HEK293 (cell line): ENCODE measurements around the gene DOK6.

Experiments
- CTCF ChIA-PET: fragments of 350-600 bp; formaldehyde crosslinking; extraction: SDS; loops from one replicate; lab custom pipeline; 2021; ENCODE audit warnings: antibody characterized with exemption; lab: Yijun Ruan, JAX
- POLR2A ChIA-PET: fragments of 300-600 bp; formaldehyde crosslinking; extraction: SDS; loops from one replicate; lab custom pipeline; 2020; ENCODE audit warnings: antibody characterized with exemption, inconsistent platforms; lab: Yijun Ruan, JAX
- H3K27ac ChIP-seq: fragments of 200-500 bp; sonication (Bioruptor generic); 2 replicates; pipeline ENCODE4 v1.5.1; 2014; ENCODE audit warnings: low read depth, low read length, control low read depth, inconsistent platforms; ENCODE audit errors: extremely low read depth
- H3K36me3 ChIP-seq, 2 experiments: fragments of 200-500 bp in 1 of 2; sonication (Bioruptor generic) in 1 of 2; 1 replicate in 1 of 2; 2 replicates in 1 of 2; pipeline ENCODE4 v1.5.1; 2014 to 2017; ENCODE audit warnings: inconsistent platforms in 2 of 2, low read length in 2 of 2; ENCODE audit not compliant: control insufficient read depth in 2 of 2, insufficient read depth in 1 of 2
- H3K4me1 ChIP-seq: fragments of 200-500 bp; sonication (Bioruptor generic); 2 replicates; pipeline ENCODE4 v1.5.1; 2014; ENCODE audit warnings: mild to moderate bottlenecking, low read length, inconsistent platforms; ENCODE audit not compliant: control insufficient read depth, insufficient read depth
- H3K4me3 ChIP-seq: 2 replicates; pipeline ENCODE4 v1.5.1; 2011; ENCODE audit warnings: low read depth, mild to moderate bottlenecking, control low read depth, low read length, moderate library complexity
- H3K9me3 ChIP-seq: fragments of 200-500 bp; sonication (Bioruptor generic); 2 replicates; pipeline ENCODE4 v1.5.1; 2014; ENCODE audit warnings: low read depth, low read length, inconsistent platforms; ENCODE audit not compliant: control insufficient read depth, insufficient read depth
- GLIS1 ChIP-seq: fragments of 450-650 bp; formaldehyde crosslinking; IDR thresholded peaks from 2 replicates; pipeline ENCODE4 v1.5.1; 2016; ENCODE audit warnings: missing biosample characterization, missing genetic modification characterization
- HIC1 ChIP-seq: fragments of 450-650 bp; formaldehyde crosslinking; IDR thresholded peaks from 2 replicates; pipeline ENCODE4 v1.5.1; 2016; ENCODE audit warnings: missing biosample characterization, missing genetic modification characterization
- INSM2 ChIP-seq: fragments of 450-650 bp; formaldehyde crosslinking; IDR thresholded peaks from 2 replicates; pipeline ENCODE4 v1.5.1; 2016; ENCODE audit warnings: missing biosample characterization, missing genetic modification characterization
- KLF8 ChIP-seq: fragments of 450-650 bp; formaldehyde crosslinking; IDR thresholded peaks from 2 replicates; pipeline ENCODE4 v1.5.1; 2016; ENCODE audit warnings: missing biosample characterization, missing genetic modification characterization
- SCRT1 ChIP-seq: fragments of 450-650 bp; formaldehyde crosslinking; IDR thresholded peaks from 2 replicates; pipeline ENCODE4 v1.5.1; 2016; ENCODE audit warnings: missing biosample characterization, missing genetic modification characterization, borderline replicate concordance
- WT1 ChIP-seq: fragments of 450-650 bp; formaldehyde crosslinking; IDR thresholded peaks from 2 replicates; pipeline ENCODE4 v1.5.1; 2016; ENCODE audit warnings: missing biosample characterization, missing genetic modification characterization
- ZBTB26 ChIP-seq: fragments of 450-650 bp; formaldehyde crosslinking; optimal IDR thresholded peaks from 2 replicates; pipeline ENCODE3; 2016; ENCODE audit warnings: missing biosample characterization, mild to moderate bottlenecking, missing genetic modification characterization
- ZBTB48 ChIP-seq: fragments of 450-650 bp; formaldehyde crosslinking; IDR thresholded peaks from 2 replicates; pipeline ENCODE4 v1.5.1; 2016; ENCODE audit warnings: missing biosample characterization, missing genetic modification characterization
- ZNF114 ChIP-seq: fragments of 450-650 bp; formaldehyde crosslinking; IDR thresholded peaks from 2 replicates; pipeline ENCODE4 v1.5.0; 2017; ENCODE audit warnings: missing biosample characterization, missing genetic modification characterization
- ZNF266 ChIP-seq: fragments of 450-650 bp; formaldehyde crosslinking; IDR thresholded peaks from 2 replicates; pipeline ENCODE4 v1.5.1; 2016; ENCODE audit warnings: missing biosample characterization, missing genetic modification characterization, low read depth
- ZNF280C ChIP-seq: fragments of 450-650 bp; formaldehyde crosslinking; IDR thresholded peaks from 2 replicates; pipeline ENCODE4 v1.5.1; 2016; ENCODE audit warnings: missing biosample characterization, missing genetic modification characterization
- ZNF362 ChIP-seq: fragments of 450-650 bp; formaldehyde crosslinking; IDR thresholded peaks from 2 replicates; pipeline ENCODE4 v1.5.1; 2016; ENCODE audit warnings: missing biosample characterization, missing genetic modification characterization
- ZNF518A ChIP-seq: fragments of 450-650 bp; formaldehyde crosslinking; conservative IDR thresholded peaks from 2 replicates; pipeline ENCODE4 v1.5.1; 2016; ENCODE audit warnings: low read depth, missing biosample characterization, missing genetic modification characterization
- ZNF521 ChIP-seq: fragments of 450-650 bp; formaldehyde crosslinking; IDR thresholded peaks from 2 replicates; pipeline ENCODE4 v1.5.1; 2017; ENCODE audit warnings: missing biosample characterization, mild to moderate bottlenecking, missing genetic modification characterization
- ZNF747 ChIP-seq: fragments of 450-650 bp; formaldehyde crosslinking; IDR thresholded peaks from 2 replicates; pipeline ENCODE4 v1.5.1; 2016; ENCODE audit warnings: missing biosample characterization, missing genetic modification characterization

DOK6 gene

GRCh38 chr18:69622184-69622583, 221.5 kb downstream of the DOK6 start:
- H3K27ac ChIP-seq, result no peak overlapping the region
- no peaks in the 10 kb centered on the region for H3K36me3 ChIP-seq
- H3K9me3 ChIP-seq, result no peaks in the 10 kb centered on the region
- H3K4me1 ChIP-seq, result no peaks in the 10 kb centered on the region
- no peak for TF ChIP-seq ZBTB48 (tag by site-specific recombination)
- no peak for TF ChIP-seq GLIS1
- TF ChIP-seq ZNF114 (tag by site-specific recombination), result no peak
- TF ChIP-seq WT1 (tag by site-specific recombination), result no peak
- TF ChIP-seq ZNF518A, result no peak
- TF ChIP-seq INSM2 (tag by site-specific recombination), result no peak
- no peak for TF ChIP-seq HIC1 (tag by site-specific recombination)
- no peak for TF ChIP-seq ZNF280C (tag by site-specific recombination)
- TF ChIP-seq SCRT1 (tag by site-specific recombination), result no peak
- no peak for TF ChIP-seq ZNF747 (tag by site-specific recombination)
- TF ChIP-seq ZNF266, result no peak
- TF ChIP-seq ZNF362 (tag by site-specific recombination), result no peak
- no peak for TF ChIP-seq ZBTB26
- no peak for TF ChIP-seq ZNF521
- TF ChIP-seq KLF8 (tag by site-specific recombination), result no peak
- POLR2A ChIA-PET, result no interaction called here
- no peak overlapping the region for H3K4me3 ChIP-seq
- CTCF ChIA-PET, result no interaction called here
